HG03196 (cell line): ENCODE measurements around the gene C19orf85.
"Not testable (repeated sequence)": the region's sequence is repeated elsewhere in the genome, so short reads cannot be mapped to it uniquely, and the experiment has no call there.

Experiments used
- ATAC-seq: cut with Tn5 transposase; IDR thresholded peaks from one replicate; pipeline ENCODE4 v1.9.1; 2021; ENCODE audit not compliant: unreplicated experiment

Gene C19orf85

GRCh38 chr19:55459950-55460657, 4.4 kb downstream of the C19orf85 start:
- no peak for ATAC-seq

GRCh38 chr19:55459551-55459949, 5.0 kb downstream of the C19orf85 start:
- no peak for ATAC-seq

- no peak for ATAC-seq
These were observed 6.7 kb downstream of the C19orf85 start for GRCh38 chr19:55457683-55458457.

- no peak for ATAC-seq
These were observed 8.2 kb downstream of the C19orf85 start for GRCh38 chr19:55456347-55456746.

GRCh38 chr19:55455576-55456235, 8.8 kb downstream of the C19orf85 start:
- no peak for ATAC-seq

DNA sequence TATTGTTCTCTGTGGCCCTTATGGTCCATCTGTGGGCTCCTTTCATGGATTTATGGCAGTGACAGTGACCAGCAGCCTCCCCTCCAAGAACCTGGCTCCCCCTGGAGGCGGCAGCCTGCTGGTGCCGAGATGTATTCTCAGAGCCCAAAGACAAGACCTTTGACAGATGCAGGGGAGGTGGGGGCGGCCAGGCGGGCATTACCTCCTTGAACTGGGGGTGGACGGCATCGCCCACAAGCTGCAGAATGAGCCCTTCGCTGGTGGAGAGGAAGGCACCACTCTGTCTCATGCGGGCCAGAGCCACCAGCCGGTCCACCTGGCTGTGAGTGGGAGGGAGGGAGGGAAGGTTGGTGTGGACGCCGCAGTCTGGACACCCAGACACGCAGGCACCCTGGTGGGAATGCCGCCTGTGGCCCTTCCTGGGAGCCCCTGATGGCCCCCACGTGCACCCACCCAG, 9.7 kb downstream of the C19orf85 start:
- no peak for ATAC-seq

DNA sequence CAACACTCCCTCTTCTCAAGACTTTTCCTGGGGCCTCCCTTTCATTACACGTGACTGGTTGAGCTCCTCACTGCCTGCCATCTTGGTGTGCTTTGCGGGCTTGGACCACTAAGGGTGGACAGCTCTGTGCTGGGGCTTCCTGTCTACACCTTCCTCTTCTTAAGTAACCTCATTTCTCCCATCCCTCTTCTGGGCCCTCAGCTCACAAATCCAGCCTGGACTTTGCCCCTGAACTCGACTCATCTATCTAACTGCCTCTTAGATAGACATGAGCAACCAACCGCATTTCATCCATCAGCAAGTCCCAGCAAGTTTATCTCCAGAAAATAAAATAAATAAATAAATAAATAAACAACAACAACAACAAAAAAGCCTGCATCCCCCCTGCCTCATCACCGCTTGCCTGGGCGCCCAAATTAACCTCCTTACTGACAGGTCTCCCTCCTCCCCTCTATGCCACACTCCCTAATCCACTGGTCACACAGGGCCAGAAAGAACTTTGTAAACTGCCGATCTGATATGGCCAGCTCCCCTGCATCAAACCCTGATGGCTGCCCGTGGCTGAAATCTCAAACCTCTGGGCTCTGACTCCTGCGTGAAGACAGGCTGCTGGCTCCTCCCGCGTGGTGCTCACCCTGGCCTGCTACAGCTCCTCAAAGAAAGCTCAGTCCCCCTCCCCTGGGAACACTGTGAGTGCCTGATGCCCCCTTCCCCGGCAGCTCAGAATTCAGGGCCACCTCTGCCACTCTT, 10.9 kb downstream of the C19orf85 start:
- no peak for ATAC-seq

- no peak for ATAC-seq
These were observed 11.7 kb downstream of the C19orf85 start for GRCh38 chr19:55452749-55453346.

DNA sequence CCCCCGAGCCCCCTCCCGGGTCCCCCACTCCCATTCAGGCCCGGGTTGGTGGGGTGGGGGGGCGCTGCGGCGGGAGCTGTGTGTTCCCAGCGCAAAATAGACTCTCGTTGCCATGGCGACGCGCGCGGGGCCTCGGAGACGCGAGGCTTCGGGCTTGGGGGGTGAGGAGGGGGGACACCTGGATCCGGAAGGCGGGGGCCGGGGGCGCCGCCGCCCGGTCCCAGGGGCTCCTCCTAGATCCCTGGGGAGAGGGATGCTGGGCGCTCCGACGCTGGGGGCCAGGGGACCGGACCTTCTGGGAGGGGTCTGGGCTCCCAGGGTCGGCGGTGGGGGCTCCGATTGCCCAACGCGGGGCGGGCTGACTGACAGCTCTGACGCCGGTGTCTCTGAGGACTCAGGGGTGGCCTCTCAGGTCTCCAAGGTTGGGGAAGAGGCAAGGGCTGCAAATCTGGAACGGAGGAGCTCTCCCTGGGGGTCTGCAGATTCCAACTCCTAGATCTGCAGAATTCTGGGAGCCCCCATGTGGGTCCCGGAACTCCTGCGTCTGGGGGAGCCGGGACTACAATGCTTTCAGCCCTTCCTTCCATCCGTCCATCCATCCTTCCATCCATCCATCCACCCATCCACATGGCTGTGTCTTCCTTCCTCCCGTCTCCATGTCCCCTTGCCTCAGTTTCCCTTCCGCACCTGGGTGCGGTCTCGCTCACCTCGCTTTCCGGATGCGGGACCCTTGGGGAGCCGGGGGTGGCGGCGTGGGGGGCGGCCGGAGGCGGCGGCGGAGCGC, 12.4 kb downstream of the C19orf85 start:
- ATAC-seq, result no peak

- no peak for ATAC-seq
These were observed 13.2 kb downstream of the C19orf85 start for GRCh38 chr19:55451163-55451964.

- no peak for ATAC-seq
These were observed 15.1 kb downstream of the C19orf85 start for GRCh38 chr19:55449469-55449868.

- ATAC-seq, result not testable (repeated sequence)
These were observed 16.4 kb downstream of the C19orf85 start for GRCh38 chr19:55448175-55448490.

DNA sequence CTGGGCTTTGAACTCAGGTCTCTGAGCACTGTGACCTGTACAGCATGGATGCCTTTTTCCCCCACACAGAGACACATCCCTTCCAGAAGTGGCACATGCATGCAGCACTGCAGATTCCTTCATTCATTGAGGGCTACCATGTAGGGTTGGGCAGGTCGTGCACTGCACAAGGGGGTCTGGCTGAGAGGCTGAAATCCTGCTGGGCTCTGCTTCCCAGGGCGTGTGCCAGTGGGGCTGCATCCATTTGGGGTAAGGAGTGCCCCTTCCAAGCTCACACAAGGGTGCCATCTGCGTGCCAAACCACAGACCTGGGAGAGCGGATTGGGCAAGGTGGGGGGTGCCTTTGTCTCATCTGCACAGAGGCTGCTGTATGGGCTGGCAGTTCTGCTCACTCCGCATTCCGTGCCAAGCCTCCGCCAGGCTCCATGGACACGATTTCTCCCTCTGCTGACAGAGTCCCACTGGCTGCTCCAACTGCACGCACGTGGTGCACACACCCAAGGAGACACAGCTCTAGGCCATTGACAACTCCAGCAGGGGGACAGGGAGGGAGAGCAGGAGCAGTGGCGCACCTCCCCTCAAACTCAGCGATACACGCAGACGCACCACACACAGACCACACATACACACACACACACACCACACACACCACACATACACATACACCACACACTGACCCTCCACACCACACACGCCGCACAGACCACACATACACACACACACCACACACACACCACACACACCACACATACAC, 17.0 kb downstream of the C19orf85 start:
- ATAC-seq, result no peak

- ATAC-seq, result no peak
These were observed 18.5 kb downstream of the C19orf85 start for GRCh38 chr19:55446060-55446459.

DNA sequence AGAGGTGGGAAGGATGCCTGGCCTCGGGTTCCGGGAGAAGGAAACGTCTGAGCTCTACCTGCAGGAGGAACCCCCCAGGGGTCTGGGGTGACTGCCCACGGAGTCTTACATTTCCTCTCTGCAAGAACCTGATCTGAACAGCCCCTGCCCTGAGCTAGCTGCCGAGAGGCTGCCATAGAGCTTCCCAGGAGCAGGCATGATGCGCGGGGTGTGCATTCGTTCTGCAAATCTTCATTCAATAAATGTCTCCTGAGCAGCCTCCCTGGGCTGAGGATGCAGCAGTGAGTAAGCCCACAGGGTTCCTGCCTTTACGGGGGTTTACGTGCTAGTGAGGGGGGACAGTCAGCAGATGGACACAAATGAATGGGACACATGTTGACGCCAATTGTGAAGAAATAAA, 19.9 kb downstream of the C19orf85 start:
- no peak for ATAC-seq

DNA sequence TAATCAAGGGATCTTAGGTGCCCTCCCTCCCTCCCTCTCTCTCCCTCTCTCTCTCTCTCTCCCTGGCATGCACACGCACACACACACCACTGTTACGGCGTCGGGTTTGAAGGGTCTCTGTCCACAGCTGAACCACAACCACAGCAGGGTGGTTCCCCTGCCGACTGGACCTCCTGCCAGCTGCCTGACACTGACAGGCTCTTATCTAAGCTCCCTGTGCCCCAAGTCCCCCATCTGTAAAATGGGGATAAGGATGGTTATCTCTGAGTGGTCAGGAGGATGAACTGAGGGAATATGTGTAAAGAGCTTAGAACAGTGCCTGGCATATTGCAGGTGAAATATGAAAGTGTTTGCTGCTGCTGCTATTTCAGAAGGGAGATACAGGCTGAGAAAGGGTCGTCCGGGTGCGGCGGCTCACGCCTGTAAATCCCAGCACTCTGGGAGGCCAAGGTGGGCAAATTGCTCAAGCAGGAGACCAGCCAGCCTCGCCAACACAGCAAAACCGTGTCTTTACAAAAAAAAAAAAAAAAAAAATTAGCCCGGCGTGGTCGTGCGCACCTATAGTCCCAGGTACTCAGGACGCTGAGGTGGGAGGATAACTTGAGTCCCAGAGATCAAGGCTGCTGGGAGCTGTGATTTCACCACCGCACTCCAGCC, 20.6 kb downstream of the C19orf85 start:
- ATAC-seq, result no peak

- no peak for ATAC-seq
These were observed 21.3 kb downstream of the C19orf85 start, which contains the start of gene SHISA7 for GRCh38 chr19:55443045-55443823. Gene SHISA7, minus strand, starts transcription at chr19:55443300. Its CDS starts 437 bp downstream, at chr19:55442863.
